ACC112 (cell line): ENCODE results near the gene RAB4A.

Experiments used
- H2AFZ ChIP-seq: fragments of 200-600 bp; sonication (generic); one replicate; pipeline ENCODE4 v1.6.0; 2017; ENCODE audit warnings: antibody characterized with exemption, low read length; ENCODE audit not compliant: unreplicated experiment
- H3K27ac ChIP-seq: fragments of 200-600 bp; sonication (generic); 2 replicates; pipeline ENCODE4 v1.5.1; 2014; ENCODE audit warnings: low read depth, mild to moderate bottlenecking, antibody characterized with exemption, low read length, moderate library complexity
- H3K27me3 ChIP-seq: fragments of 200-600 bp; sonication (generic); 2 replicates; pipeline ENCODE4 v1.6.1; 2014; ENCODE audit warnings: mild to moderate bottlenecking, antibody characterized with exemption, low read length, moderate library complexity, mixed read lengths; ENCODE audit not compliant: insufficient read depth
- H3K36me3 ChIP-seq: fragments of 200-600 bp; sonication (generic); 2 replicates; pipeline ENCODE4 v1.6.1; 2016; ENCODE audit warnings: mild to moderate bottlenecking, antibody characterized with exemption, low read length, moderate library complexity, mixed read lengths; ENCODE audit not compliant: insufficient read depth
- H3K4me1 ChIP-seq: fragments of 200-600 bp; sonication (generic); one replicate; pipeline ENCODE4 v1.6.1; 2016; ENCODE audit warnings: low read length, mixed read lengths; ENCODE audit not compliant: insufficient read depth, unreplicated experiment, control insufficient read depth
- H3K4me3 ChIP-seq: fragments of 200-600 bp; sonication (generic); 2 replicates; pipeline ENCODE4 v1.5.1; 2014; ENCODE audit warnings: mild to moderate bottlenecking, low read depth, low read length
- H3K79me2 ChIP-seq: fragments of 200-600 bp; sonication (generic); one replicate; pipeline ENCODE4 v1.6.0; 2016; ENCODE audit warnings: low read length; ENCODE audit not compliant: control insufficient read depth, unreplicated experiment, insufficient read depth

The RAB4A gene

GRCh38 chr1:229270547-229271447 lies at the start of gene RAB4A:
RAB4A (plus strand) TSS chr1:229271111; CDS start chr1:229271340, 229 bp downstream.
- no peak within 1 kb of the TSS; the same call in 1 of the 2 replicates for H3K27ac ChIP-seq
- peak within 1 kb of the TSS; percentile 100 for H3K4me3 ChIP-seq
- peaks cover 8% of the 10 kb centered on the region for H3K36me3 ChIP-seq
- H3K79me2 ChIP-seq = peaks cover 39% of the 10 kb centered on the region
- H3K4me1 ChIP-seq = peaks cover 10% of the 10 kb centered on the region
- H3K27me3 ChIP-seq = no peaks in the 10 kb centered on the region
- peak within 1 kb of the TSS; percentile 99 for H2AFZ ChIP-seq

GRCh38 chr1:229222081-229222480 lies 48.8 kb upstream of the RAB4A start:
- peaks cover 6% of the 10 kb centered on the region for H3K4me1 ChIP-seq
- H3K27ac ChIP-seq = no peak overlapping the region
- no peaks in the 10 kb centered on the region for H3K36me3 ChIP-seq
- H2AFZ ChIP-seq = no peak overlapping the region
- no peak overlapping the region for H3K4me3 ChIP-seq
- H3K27me3 ChIP-seq = peaks cover 22% of the 10 kb centered on the region; the same call in 1 of the 2 replicates
- no peaks in the 10 kb centered on the region for H3K79me2 ChIP-seq

- H3K4me1 ChIP-seq = peaks cover 6% of the 10 kb centered on the region
- H3K36me3 ChIP-seq = no peaks in the 10 kb centered on the region
- H3K27me3 ChIP-seq = peaks cover 18% of the 10 kb centered on the region
- H3K4me3 ChIP-seq = no peak overlapping the region
- no peak overlapping the region for H3K27ac ChIP-seq
- no peak overlapping the region for H2AFZ ChIP-seq
- no peaks in the 10 kb centered on the region for H3K79me2 ChIP-seq
Measured at GRCh38 chr1:229223498-229223897, 47.4 kb upstream of the RAB4A start.

GRCh38 chr1:229224308-229224707 lies 46.6 kb upstream of the RAB4A start:
- H3K4me3 ChIP-seq = no peak overlapping the region
- H2AFZ ChIP-seq = no peak overlapping the region
- no peaks in the 10 kb centered on the region for H3K36me3 ChIP-seq
- peaks cover 8% of the 10 kb centered on the region for H3K4me1 ChIP-seq
- no peaks in the 10 kb centered on the region for H3K79me2 ChIP-seq
- peaks cover 17% of the 10 kb centered on the region for H3K27me3 ChIP-seq
- H3K27ac ChIP-seq = no peak overlapping the region

GRCh38 chr1:229225331-229225782 lies 45.6 kb upstream of the RAB4A start:
- H2AFZ ChIP-seq = no peak overlapping the region
- peaks cover 23% of the 10 kb centered on the region for H3K27me3 ChIP-seq
- H3K79me2 ChIP-seq = no peaks in the 10 kb centered on the region
- peaks cover 12% of the 10 kb centered on the region for H3K4me1 ChIP-seq
- H3K27ac ChIP-seq = no peak overlapping the region
- H3K36me3 ChIP-seq = no peaks in the 10 kb centered on the region
- H3K4me3 ChIP-seq = no peak overlapping the region

GRCh38 chr1:229226796-229227195 lies 44.1 kb upstream of the RAB4A start:
- H3K79me2 ChIP-seq = no peaks in the 10 kb centered on the region
- H3K4me3 ChIP-seq = no peak overlapping the region
- no peaks in the 10 kb centered on the region for H3K36me3 ChIP-seq
- H3K27ac ChIP-seq = no peak overlapping the region
- H3K4me1 ChIP-seq = peaks cover 6% of the 10 kb centered on the region
- peaks cover 37% of the 10 kb centered on the region for H3K27me3 ChIP-seq
- H2AFZ ChIP-seq = no peak overlapping the region

GRCh38 chr1:229227298-229227919 lies 43.5 kb upstream of the RAB4A start:
- no peak overlapping the region for H3K27ac ChIP-seq
- H2AFZ ChIP-seq = no peak overlapping the region
- no peaks in the 10 kb centered on the region for H3K79me2 ChIP-seq
- peaks cover 6% of the 10 kb centered on the region for H3K4me1 ChIP-seq
- no peak overlapping the region for H3K4me3 ChIP-seq
- no peaks in the 10 kb centered on the region for H3K36me3 ChIP-seq
- peaks cover 43% of the 10 kb centered on the region for H3K27me3 ChIP-seq

GRCh38 chr1:229228522-229228921 lies 42.4 kb upstream of the RAB4A start:
- peaks cover 6% of the 10 kb centered on the region for H3K4me1 ChIP-seq
- H3K36me3 ChIP-seq = no peaks in the 10 kb centered on the region

GRCh38 chr1:229229137-229229720 lies 41.7 kb upstream of the RAB4A start:
- H3K36me3 ChIP-seq = no peaks in the 10 kb centered on the region
- H3K4me1 ChIP-seq = peaks cover 6% of the 10 kb centered on the region
- H3K4me3 ChIP-seq = no peak overlapping the region
- peaks cover 53% of the 10 kb centered on the region for H3K27me3 ChIP-seq
- no peaks in the 10 kb centered on the region for H3K79me2 ChIP-seq
- H2AFZ ChIP-seq = no peak overlapping the region
- H3K27ac ChIP-seq = no peak overlapping the region

More at GRCh38 chr1:229228522-229228921, 42.4 kb upstream of the RAB4A start:
- Histone ChIP-seq H3K4me3 (no peak overlapping the region), H3K27me3 (peaks cover 46% of the 10 kb centered on the region), H2AFZ (no peak overlapping the region), H3K79me2 (no peaks in the 10 kb centered on the region), H3K27ac (no peak overlapping the region)

GRCh38 chr1:229229721-229230139 lies 41.2 kb upstream of the RAB4A start:
- Histone ChIP-seq H3K4me1 (peaks cover 6% of the 10 kb centered on the region), H3K4me3 (no peak overlapping the region), H3K36me3 (no peaks in the 10 kb centered on the region), H3K79me2 (no peaks in the 10 kb centered on the region), H3K27me3 (peaks cover 58% of the 10 kb centered on the region), H3K27ac (no peak overlapping the region), H2AFZ (no peak overlapping the region)
